Fibroblast of lung (primary cell): ENCODE measurements around the gene NDC1. TPM values are rescaled to one million over a fixed set of nuclear protein-coding genes. Genes with fewer than 3 reads are reported as not detected.

ENCODE experiments used
- DNase-seq, 2 donors: peaks; one replicate each; pipeline versions ENCODE4 v3.0.0 to v3.0.0-alpha.2; 2010; ENCODE audit warnings: low read depth in 2 of 2
- H2AFZ ChIP-seq: 2 replicates; pipeline ENCODE4 v1.5.1; 2012; ENCODE audit warnings: low read length, control low read depth, inconsistent platforms
- H3K27ac ChIP-seq: 2 replicates; pipeline ENCODE4 v1.5.1; 2011; ENCODE audit warnings: low read length, control low read depth; ENCODE audit not compliant: insufficient read depth
- H3K27me3 ChIP-seq: 2 replicates; pipeline ENCODE4 v1.5.1; 2011; ENCODE audit warnings: mild to moderate bottlenecking, low read length; ENCODE audit not compliant: control insufficient read depth, insufficient read depth
- H3K36me3 ChIP-seq: 2 replicates; pipeline ENCODE4 v1.5.1; 2011; ENCODE audit warnings: low read length; ENCODE audit not compliant: control insufficient read depth, insufficient read depth
- H3K4me1 ChIP-seq: 2 replicates; pipeline ENCODE4 v1.5.1; 2011; ENCODE audit warnings: low read length; ENCODE audit not compliant: control insufficient read depth, insufficient read depth; ENCODE audit errors: extremely low read depth
- H3K4me2 ChIP-seq: 2 replicates; pipeline ENCODE4 v1.5.1; 2011; ENCODE audit warnings: low read length, control low read depth; ENCODE audit not compliant: insufficient read depth; ENCODE audit errors: extremely low read depth
- H3K4me3 ChIP-seq, 4 experiments: fragments of 200-600 bp in 1 of 4; sonication (generic) in 1 of 4; replicated peaks in 1 of 4; 2 replicates each; pipeline ENCODE4 v1.5.1; 2011 to 2016; ENCODE audit warnings: low read length in 4 of 4, low read depth in 3 of 4, mild to moderate bottlenecking in 3 of 4, control low read depth in 2 of 4, inconsistent platforms in 1 of 4, mixed read lengths in 1 of 4; ENCODE audit not compliant: insufficient read depth in 1 of 4; ENCODE audit errors: control extremely low read depth in 1 of 4
- H3K79me2 ChIP-seq: 2 replicates; pipeline ENCODE4 v1.5.1; 2012; ENCODE audit warnings: mild to moderate bottlenecking, low read length, inconsistent platforms; ENCODE audit not compliant: control insufficient read depth, insufficient read depth
- H3K9ac ChIP-seq: 2 replicates; pipeline ENCODE4 v1.5.1; 2011; ENCODE audit warnings: mild to moderate bottlenecking, low read length, control low read depth; ENCODE audit not compliant: insufficient read depth
- H3K9me3 ChIP-seq: 2 replicates; pipeline ENCODE4 v1.5.1; 2012; ENCODE audit warnings: low read depth, low read length; ENCODE audit not compliant: control insufficient read depth, insufficient read depth
- H4K20me1 ChIP-seq: 2 replicates; pipeline ENCODE4 v1.5.1; 2011; ENCODE audit warnings: low read length; ENCODE audit not compliant: control insufficient read depth, insufficient read depth; ENCODE audit errors: extremely low read depth
- EZH2 ChIP-seq: IDR thresholded peaks from 2 replicates; pipeline ENCODE4 v1.5.1; 2012; ENCODE audit warnings: low read length, control low read depth, mild to moderate bottlenecking; ENCODE audit errors: missing control alignments
- polyA plus RNA-seq, 2 donors: library from polyadenylated mRNA; depleted of rRNA in 1 of 2; stranded (reverse) in 1 of 2; unstranded in 1 of 2; fragments of >200 nt; gene quantifications; 2 replicates each; pipeline ENCODE4 v1.2.1, GENCODE V29; 2011 to 2012; ENCODE audit warnings: missing spikeins in 1 of 2
- total RNA-seq: library from RNA; depleted of rRNA; stranded (reverse); fragments of >200 nt; gene quantifications from 2 replicates; pipeline ENCODE4 v1.2.1, GENCODE V29; 2014
- TF ChIP-seq, protein P1 (sequence below), 2 donors: IDR thresholded peaks in 1 of 2; conservative IDR thresholded peaks in 1 of 2; 1 replicate in 1 of 2; 2 replicates in 1 of 2; pipeline ENCODE4 v1.5.1; 2011 to 2012; ENCODE audit warnings: low read length in 2 of 2, control low read depth in 1 of 2, inconsistent platforms in 1 of 2, low read depth in 1 of 2, mild to moderate bottlenecking in 1 of 2

NDC1 gene
- total and polyA plus RNA-seq, 2 donors (not counting 1 experiment from before 2014, with no cell fraction given) = 11.6 to 14.3 TPM

- H3K9me3 ChIP-seq = no peaks in the 10 kb centered on the region
- peaks cover 5% of the 10 kb centered on the region for H3K36me3 ChIP-seq
- H3K4me3 ChIP-seq = no peak overlapping the region
Measured at GRCh38 chr1:53871773-53872484, 33.8 kb upstream of the NDC1 start.

DNA sequence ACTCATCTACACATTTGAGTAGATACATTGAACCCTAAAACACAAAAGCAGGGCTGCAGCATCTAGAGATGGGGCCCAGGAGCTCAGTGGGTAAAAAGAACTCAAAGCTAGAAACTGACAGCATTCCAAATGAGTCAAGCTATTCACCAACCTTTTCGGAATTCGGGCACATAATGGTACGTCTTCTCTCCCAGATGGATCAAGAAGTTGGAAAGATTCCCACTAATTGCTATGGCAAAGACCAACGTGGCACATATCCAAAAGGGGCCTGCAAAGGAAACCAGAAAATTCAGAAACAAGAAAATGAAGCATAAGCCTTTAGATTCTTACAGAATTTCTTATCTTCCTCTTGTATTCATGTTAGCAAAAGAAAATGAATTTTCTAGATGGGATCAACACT is 33.1 kb upstream of the NDC1 start:
- no peaks in the 10 kb centered on the region for H3K27me3 ChIP-seq
- no peaks in the 10 kb centered on the region for H3K79me2 ChIP-seq
- H2AFZ ChIP-seq = no peak overlapping the region
- DNase-seq = peak in 1 of 2 donors; percentile 18
- no peak for TF ChIP-seq EZH2
- TF ChIP-seq, protein P1, sequence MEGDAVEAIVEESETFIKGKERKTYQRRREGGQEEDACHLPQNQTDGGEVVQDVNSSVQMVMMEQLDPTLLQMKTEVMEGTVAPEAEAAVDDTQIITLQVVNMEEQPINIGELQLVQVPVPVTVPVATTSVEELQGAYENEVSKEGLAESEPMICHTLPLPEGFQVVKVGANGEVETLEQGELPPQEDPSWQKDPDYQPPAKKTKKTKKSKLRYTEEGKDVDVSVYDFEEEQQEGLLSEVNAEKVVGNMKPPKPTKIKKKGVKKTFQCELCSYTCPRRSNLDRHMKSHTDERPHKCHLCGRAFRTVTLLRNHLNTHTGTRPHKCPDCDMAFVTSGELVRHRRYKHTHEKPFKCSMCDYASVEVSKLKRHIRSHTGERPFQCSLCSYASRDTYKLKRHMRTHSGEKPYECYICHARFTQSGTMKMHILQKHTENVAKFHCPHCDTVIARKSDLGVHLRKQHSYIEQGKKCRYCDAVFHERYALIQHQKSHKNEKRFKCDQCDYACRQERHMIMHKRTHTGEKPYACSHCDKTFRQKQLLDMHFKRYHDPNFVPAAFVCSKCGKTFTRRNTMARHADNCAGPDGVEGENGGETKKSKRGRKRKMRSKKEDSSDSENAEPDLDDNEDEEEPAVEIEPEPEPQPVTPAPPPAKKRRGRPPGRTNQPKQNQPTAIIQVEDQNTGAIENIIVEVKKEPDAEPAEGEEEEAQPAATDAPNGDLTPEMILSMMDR (conservative IDR thresholded peaks at IDR 0.05 in 1 of 2, IDR thresholded peaks at IDR 0.05 in 1 of 2; ENCODE audit: low read depth in 1 of 2, low read length in 2 of 2) = no peak
- H3K4me2 ChIP-seq = no peak overlapping the region
- no peak overlapping the region for H3K4me3 ChIP-seq
- H4K20me1 ChIP-seq = no peaks in the 10 kb centered on the region
- H3K9me3 ChIP-seq = no peaks in the 10 kb centered on the region
- no peaks in the 10 kb centered on the region for H3K4me1 ChIP-seq
- peaks cover 4% of the 10 kb centered on the region for H3K36me3 ChIP-seq
- H3K9ac ChIP-seq = no peak overlapping the region
- no peak overlapping the region for H3K27ac ChIP-seq

More at GRCh38 chr1:53871773-53872484, 33.8 kb upstream of the NDC1 start:
- Histone ChIP-seq H3K9ac (no peak overlapping the region), H3K4me2 (no peak overlapping the region), H4K20me1 (no peaks in the 10 kb centered on the region), H3K27ac (no peak overlapping the region), H3K27me3 (no peaks in the 10 kb centered on the region), H3K79me2 (no peaks in the 10 kb centered on the region), H3K4me1 (no peaks in the 10 kb centered on the region), H2AFZ (no peak overlapping the region)
- TF ChIP-seq EZH2 = no peak
- TF ChIP-seq, protein P1 (conservative IDR thresholded peaks at IDR 0.05 in 1 of 2, IDR thresholded peaks at IDR 0.05 in 1 of 2; ENCODE audit: low read depth in 1 of 2, low read length in 2 of 2) = no peak
- DNase-seq = no peak

- H4K20me1 ChIP-seq = no peaks in the 10 kb centered on the region
- H3K36me3 ChIP-seq = peaks cover 6% of the 10 kb centered on the region
- H3K27ac ChIP-seq = no peak overlapping the region
- no peak overlapping the region for H3K9ac ChIP-seq
- H3K4me2 ChIP-seq = no peak overlapping the region
- H3K4me1 ChIP-seq = no peaks in the 10 kb centered on the region
- H3K4me3 ChIP-seq = no peak overlapping the region
- TF ChIP-seq EZH2 = no peak
- TF ChIP-seq, protein P1 (conservative IDR thresholded peaks at IDR 0.05 in 1 of 2, IDR thresholded peaks at IDR 0.05 in 1 of 2; ENCODE audit: low read depth in 1 of 2, low read length in 2 of 2) = no peak
- no peak for DNase-seq
- no peak overlapping the region for H2AFZ ChIP-seq
- H3K79me2 ChIP-seq = no peaks in the 10 kb centered on the region
- no peaks in the 10 kb centered on the region for H3K9me3 ChIP-seq
- no peaks in the 10 kb centered on the region for H3K27me3 ChIP-seq
Measured at GRCh38 chr1:53869454-53870117, 31.5 kb upstream of the NDC1 start.
